ENCODE measurements around the gene ZCCHC24.

ZCCHC24 gene

GRCh38 chr10:79393924-79394610, 51.4 kb downstream of the ZCCHC24 start:
- no peak for DNase-seq

DNA sequence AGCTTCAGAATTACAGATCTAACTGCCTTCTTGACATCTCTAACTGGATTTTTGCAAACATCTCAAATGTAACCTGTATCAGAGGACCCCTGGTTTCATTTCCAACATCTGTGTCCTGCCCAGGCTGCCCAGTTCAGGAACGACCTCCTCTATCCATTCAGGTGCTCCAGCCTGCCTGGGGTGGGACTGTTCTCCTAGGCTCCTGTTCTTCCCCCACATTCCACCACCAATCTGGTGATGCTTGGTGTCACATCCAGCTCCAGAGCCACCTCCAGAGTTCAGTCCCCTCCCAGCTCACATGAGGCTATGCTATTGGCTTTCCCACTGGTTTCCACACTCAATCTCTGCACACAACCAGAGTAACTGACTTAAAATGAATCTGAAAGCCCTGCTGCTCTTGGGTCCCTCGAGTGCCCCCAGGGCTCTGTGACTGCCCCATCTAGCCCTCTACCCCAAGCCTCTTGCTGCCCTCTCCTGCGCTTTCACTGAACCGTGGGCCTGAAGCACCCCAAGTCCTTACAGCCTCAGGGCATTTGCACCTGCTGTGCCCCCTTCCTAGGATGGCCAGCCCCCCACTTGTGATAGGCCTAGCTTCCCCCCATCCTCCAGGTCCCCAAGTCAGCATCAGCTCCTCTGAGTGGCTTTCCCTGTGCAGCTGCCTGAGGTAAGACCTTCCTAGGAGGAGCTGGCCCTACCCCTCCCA, 52.1 kb downstream of the ZCCHC24 start:
- DNase-seq, result no peak

GRCh38 chr10:79392506-79393176, 52.8 kb downstream of the ZCCHC24 start:
- DNase-seq, result no peak

DNA sequence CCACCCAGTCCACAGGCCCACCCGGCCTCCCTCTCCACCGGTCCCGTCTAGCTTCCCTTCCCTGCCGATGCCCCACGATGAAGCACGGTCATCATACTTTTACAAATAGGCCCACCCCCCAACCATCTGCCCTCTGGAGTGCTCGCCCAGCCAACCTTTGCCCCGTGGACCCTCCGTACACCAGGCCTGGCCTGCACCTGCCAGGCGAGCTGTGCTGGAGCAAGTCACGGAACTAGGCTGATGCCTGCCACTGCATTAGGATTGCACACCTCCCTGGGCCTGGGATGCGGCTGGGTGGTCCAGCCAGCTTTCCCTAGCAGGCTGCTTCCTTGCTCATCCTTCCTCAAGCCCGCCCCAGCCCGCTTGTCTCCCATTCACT, 53.4 kb downstream of the ZCCHC24 start:
- no peak for DNase-seq

GRCh38 chr10:79391231-79392019, 54.0 kb downstream of the ZCCHC24 start:
- peak; percentile 9 for DNase-seq

GRCh38 chr10:79390551-79391229, 54.7 kb downstream of the ZCCHC24 start:
- peak; percentile 24 for DNase-seq

DNA sequence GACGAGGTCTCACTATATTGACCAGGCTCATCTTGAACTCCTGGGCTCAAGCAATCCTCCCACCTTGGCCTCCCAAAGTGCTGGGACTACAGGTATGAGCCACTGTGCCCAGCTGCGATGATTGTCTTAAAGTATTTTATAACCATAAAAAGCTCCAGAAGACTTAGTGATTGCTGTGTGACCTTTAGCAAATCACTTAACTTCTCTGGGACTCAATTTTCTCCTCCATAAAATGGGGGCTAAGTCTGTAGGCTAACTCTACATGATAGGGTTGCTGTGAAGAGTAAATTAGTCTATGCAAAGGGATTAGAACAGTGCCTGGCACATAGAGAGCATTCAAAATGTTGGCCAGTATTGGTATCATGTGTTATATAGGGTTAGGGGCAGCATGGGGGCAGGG, 55.4 kb downstream of the ZCCHC24 start:
- DNase-seq, result peak; percentile 6

- peak; percentile 8 for DNase-seq
These were observed 57.2 kb downstream of the ZCCHC24 start for GRCh38 chr10:79387974-79388850.

- no peak for DNase-seq
These were observed 57.9 kb downstream of the ZCCHC24 start for GRCh38 chr10:79387466-79387973.

DNA sequence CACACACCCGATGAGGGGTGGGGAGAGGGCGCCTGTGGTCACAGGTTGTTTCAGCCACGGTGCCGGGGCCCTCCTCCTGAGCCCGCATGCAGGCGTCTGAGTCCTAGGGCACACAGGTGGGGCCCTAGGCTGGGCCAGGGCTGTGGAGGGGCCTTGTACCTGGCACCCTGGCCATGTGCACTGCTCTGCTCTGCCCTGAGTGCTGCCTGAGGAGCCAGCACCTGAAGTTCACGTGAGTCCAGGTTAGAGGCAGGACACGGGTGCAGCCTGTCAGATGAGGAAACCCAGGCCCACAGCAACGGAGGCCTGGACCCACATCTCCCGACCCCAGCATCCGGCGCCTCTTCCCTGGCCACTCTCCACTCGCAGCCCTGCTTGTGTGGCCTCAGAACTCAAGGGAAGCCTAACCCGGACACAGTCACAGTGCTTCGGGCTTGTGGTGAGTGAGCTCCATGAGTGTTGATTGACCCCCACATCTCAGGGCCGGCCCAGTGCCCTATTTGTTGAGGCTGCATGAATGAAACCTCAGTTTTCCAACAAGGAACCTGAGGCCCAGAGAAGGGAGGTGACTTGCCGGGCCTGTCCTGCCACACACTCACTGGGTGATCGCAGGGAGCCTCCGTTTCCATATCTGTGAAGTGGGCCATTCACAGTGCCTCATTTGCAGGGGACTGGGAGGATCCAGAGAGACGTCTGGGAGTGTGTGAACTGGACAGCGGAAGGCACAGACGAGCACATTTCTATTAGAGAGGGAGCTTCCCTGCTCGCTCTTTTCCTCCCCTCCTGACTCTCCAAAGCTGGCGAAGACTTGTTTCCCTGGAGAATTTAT, 58.6 kb downstream of the ZCCHC24 start:
- DNase-seq, result peak; percentile 16

DNA sequence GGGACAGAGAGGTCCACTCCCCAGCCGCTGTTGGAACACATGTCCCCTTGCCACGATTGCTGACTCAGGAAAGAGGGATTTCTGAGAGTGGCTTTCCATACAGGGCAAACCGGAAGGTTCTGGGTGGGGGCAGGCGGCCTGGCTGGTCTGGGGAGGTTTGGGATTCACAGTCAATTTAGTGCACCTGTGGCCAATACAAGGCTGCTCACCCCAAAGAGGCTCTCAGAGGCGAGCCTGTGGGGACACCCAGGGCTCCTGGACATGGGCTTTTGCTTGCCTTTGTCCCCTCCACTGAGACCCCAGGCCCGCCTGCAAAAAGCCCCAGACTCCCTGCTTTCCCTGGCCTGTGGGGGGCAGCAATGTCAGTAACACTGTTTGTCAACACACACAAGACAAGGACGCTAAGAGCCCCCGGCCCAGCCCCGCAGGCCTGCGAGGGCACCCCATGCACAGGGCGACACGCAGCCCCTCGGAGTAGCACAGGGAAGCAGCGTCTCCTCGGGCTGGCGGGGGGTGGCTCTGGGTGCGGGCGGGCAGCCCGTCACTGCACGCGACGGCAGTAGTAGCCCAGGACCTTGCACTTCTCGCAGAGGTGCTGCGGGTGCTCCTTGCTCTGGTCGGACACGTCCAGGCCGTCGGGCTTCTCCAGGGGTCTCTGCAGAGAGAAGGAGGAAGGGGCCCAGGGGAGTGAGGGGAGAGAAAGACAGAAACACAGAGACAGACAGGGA, 59.5 kb downstream of the ZCCHC24 start:
- no peak for DNase-seq

- peak; percentile 13 for DNase-seq
These were observed 60.0 kb downstream of the ZCCHC24 start for GRCh38 chr10:79385392-79385795.

DNA sequence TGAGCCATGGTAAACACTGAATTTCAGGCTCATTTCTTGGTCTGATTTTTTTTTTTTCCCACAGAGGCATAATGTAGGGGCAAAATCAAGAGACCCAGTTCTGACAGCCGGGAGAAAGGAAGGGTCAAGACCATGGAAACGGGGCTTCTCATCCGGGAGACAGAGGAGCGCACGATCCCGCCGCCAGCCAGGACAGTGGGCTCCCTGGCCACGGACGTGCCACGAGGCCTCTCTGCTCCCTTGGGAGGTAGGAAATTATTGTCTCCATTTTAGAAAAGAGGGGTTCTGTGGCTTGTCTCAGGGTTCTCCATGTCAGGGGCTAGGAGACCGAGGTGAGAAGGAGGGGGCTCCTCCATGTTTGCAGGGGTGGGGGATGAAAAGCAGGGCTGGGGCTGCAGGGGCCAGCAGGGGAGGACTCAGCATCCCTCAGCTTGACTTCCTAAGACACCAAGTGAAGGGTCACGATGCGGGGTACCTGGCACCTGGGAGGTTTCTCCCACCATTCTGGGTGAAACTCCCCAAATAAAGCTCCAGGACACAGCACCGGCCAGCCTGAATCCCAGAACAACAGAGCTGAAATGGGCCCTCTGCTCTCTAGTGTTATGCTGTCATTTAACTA, 60.5 kb downstream of the ZCCHC24 start:
- DNase-seq, result no peak

- DNase-seq, result no peak
These were observed 61.3 kb downstream of the ZCCHC24 start for GRCh38 chr10:79383974-79384606.

GRCh38 chr10:79382491-79382941, 62.9 kb downstream of the ZCCHC24 start:
- no peak for DNase-seq

DNA sequence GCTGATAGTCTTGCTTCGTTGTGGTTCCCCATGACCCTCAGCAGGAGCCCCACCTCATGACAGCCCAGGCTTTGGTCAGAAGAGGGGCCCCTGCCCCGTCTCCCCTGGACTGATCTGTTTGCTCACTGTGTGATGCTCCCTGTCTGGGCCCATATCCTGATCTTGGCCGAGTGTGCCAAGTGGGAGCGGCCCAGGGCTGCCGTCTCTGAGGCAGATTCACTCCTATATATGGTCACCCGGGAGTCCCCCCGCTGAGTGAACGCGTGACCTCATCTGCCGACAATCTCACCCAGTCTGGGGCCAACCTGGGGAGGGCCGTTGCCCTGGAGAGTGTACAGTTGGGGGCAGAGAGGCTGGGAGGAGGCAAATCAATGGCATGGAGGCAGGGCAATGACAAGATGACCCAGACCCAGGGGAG, 63.6 kb downstream of the ZCCHC24 start:
- DNase-seq, result peak; percentile 12

DNA sequence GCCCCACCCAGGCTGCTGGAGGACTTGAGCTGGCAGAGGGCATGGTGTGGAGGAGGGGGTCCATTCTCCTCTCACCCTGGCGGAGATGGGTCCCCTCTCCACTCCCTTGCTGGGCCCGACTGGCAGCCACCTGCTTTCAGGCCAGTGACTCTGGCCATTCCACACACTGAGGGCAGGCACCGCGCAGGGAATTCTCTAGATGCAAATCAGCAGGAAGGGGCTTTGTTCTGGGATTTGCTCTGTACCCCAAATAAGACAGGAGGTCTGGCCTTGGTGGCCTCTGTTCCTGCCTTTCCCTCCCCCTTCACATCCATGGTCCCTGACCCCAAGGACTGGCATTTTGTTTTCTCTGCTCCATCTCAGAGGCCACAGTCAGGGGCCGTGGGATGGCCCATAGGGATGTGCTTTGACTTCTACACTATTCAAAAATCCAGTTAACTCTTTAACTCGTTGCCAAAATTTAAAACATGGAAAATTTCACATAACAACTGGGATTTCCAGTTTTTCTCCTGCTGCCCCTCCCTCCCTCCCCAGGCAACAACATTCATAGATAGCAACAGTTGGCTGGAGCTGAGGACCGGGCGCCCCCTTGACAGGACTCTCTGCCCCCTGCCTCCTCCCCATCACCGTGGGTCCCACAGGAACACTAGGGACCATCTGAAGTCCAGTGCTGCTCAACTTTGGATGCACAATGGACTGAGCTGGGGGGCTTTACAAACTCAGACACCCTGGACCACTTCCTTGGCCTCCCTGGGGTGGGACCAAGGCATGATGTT, 64.3 kb downstream of the ZCCHC24 start:
- peak; percentile 15 for DNase-seq

Data from CD4-positive, alpha-beta T cell treated with Interleukin-15 for 1 hour (primary cell).